SK-N-SH treated with all-trans-retinoic acid at 6 μM for 48 hours (cell line): Measurements from ENCODE around the gene P2RX3.

Source experiments
- ATAC-seq: fragments of 200-7000 bp; cut with Tn5 transposase; 3 replicates; pipeline ENCODE4 v1.9.1; 2020; ENCODE audit warnings: mild to moderate bottlenecking, moderate library complexity
- ARNTL ChIP-seq: fragments of 450-650 bp; formaldehyde crosslinking; IDR thresholded peaks from 2 replicates; pipeline ENCODE4 v1.5.0; 2020; ENCODE audit warnings: low read depth, mild to moderate bottlenecking, moderate library complexity, borderline replicate concordance
- BACH2 ChIP-seq: fragments of 250-450 bp; sonication (Bioruptor Pico); IDR thresholded peaks from 2 replicates; pipeline ENCODE4 v1.9.0; 2021; ENCODE audit warnings: mild to moderate bottlenecking, borderline replicate concordance
- CSDC2 ChIP-seq: fragments of 250-450 bp; sonication (Bioruptor Pico); IDR thresholded peaks from 2 replicates; pipeline ENCODE4 v1.5.0; 2020; ENCODE audit warnings: mild to moderate bottlenecking, moderate library complexity
- GLIS3 ChIP-seq: fragments of 250-450 bp; sonication (Bioruptor Pico); IDR thresholded peaks from 2 replicates; pipeline ENCODE4 v1.5.0; 2020; ENCODE audit warnings: mild to moderate bottlenecking, moderate library complexity
- ISL1 ChIP-seq: fragments of 250-450 bp; sonication (Bioruptor Pico); IDR thresholded peaks from 2 replicates; pipeline ENCODE4 v2.1.2; 2022; ENCODE audit warnings: mild to moderate bottlenecking, moderate library complexity
- OSR1 ChIP-seq: fragments of 250-450 bp; sonication (Bioruptor Pico); IDR thresholded peaks from 2 replicates; pipeline ENCODE4 v1.8.0; 2022; ENCODE audit warnings: moderate library complexity, mild to moderate bottlenecking, inconsistent platforms
- PATZ1 ChIP-seq: fragments of 250-450 bp; sonication (Bioruptor Pico); IDR thresholded peaks from 2 replicates; pipeline ENCODE4 v1.8.0; 2020; ENCODE audit warnings: mild to moderate bottlenecking, moderate library complexity, borderline replicate concordance
- PPARA ChIP-seq: fragments of 250-450 bp; sonication (Bioruptor Pico); IDR thresholded peaks from 2 replicates; pipeline ENCODE4 v1.5.0; 2020; ENCODE audit warnings: mild to moderate bottlenecking, borderline replicate concordance
- RARB ChIP-seq: fragments of 250-450 bp; sonication (Bioruptor Pico); IDR thresholded peaks from 2 replicates; pipeline ENCODE4 v1.8.0; 2021; ENCODE audit warnings: mild to moderate bottlenecking, moderate library complexity
- SNAI2 ChIP-seq: fragments of 250-450 bp; sonication (Bioruptor Pico); IDR thresholded peaks from 2 replicates; pipeline ENCODE4 v1.5.0; 2020; ENCODE audit warnings: mild to moderate bottlenecking, moderate library complexity
- TCF4 ChIP-seq: fragments of 250-450 bp; sonication (Bioruptor Pico); IDR thresholded peaks from 2 replicates; pipeline ENCODE4 v1.8.0; 2021; ENCODE audit warnings: mild to moderate bottlenecking, moderate library complexity, borderline replicate concordance
- TOX ChIP-seq: fragments of 250-450 bp; sonication (Bioruptor Pico); IDR thresholded peaks from 2 replicates; pipeline ENCODE4 v1.8.0; 2021; ENCODE audit warnings: mild to moderate bottlenecking, moderate library complexity, borderline replicate concordance
- TSHZ2 ChIP-seq: fragments of 250-450 bp; sonication (Bioruptor Pico); IDR thresholded peaks from 2 replicates; pipeline ENCODE4 v1.5.0; 2020; ENCODE audit warnings: mild to moderate bottlenecking, moderate library complexity
- ZC3H10 ChIP-seq: fragments of 250-450 bp; sonication (Bioruptor Pico); IDR thresholded peaks from 2 replicates; pipeline ENCODE4 v1.5.1; 2021; ENCODE audit warnings: mild to moderate bottlenecking, moderate library complexity
- ZFP3 ChIP-seq: fragments of 250-450 bp; sonication (Bioruptor Pico); IDR thresholded peaks from 2 replicates; pipeline ENCODE4 v1.5.0; 2020; ENCODE audit warnings: mild to moderate bottlenecking, moderate library complexity
- ZFP30 ChIP-seq: fragments of 450-650 bp; formaldehyde crosslinking; IDR thresholded peaks from 2 replicates; pipeline ENCODE4 v1.5.0; 2022; ENCODE audit warnings: mild to moderate bottlenecking, moderate library complexity
- ZNF565 ChIP-seq: fragments of 450-650 bp; formaldehyde crosslinking; conservative IDR thresholded peaks from 2 replicates; pipeline ENCODE4 v1.5.0; 2020; ENCODE audit warnings: low read depth, mild to moderate bottlenecking, moderate library complexity
- ZNF70 ChIP-seq: fragments of 450-650 bp; formaldehyde crosslinking; IDR thresholded peaks from 2 replicates; pipeline ENCODE4 v1.5.0; 2020; ENCODE audit warnings: mild to moderate bottlenecking, moderate library complexity
- ZNF8 ChIP-seq: fragments of 450-650 bp; formaldehyde crosslinking; IDR thresholded peaks from 2 replicates; pipeline ENCODE4 v1.5.0; 2020; ENCODE audit warnings: mild to moderate bottlenecking, moderate library complexity
- TF ChIP-seq, protein P1 (sequence below): fragments of 250-450 bp; sonication (Bioruptor Pico); IDR thresholded peaks from 2 replicates; pipeline ENCODE4 v1.5.1; 2020; ENCODE audit warnings: low read depth, mild to moderate bottlenecking, moderate library complexity
- TF ChIP-seq, protein P2 (sequence below): fragments of 250-450 bp; sonication (Bioruptor Pico); IDR thresholded peaks from 2 replicates; pipeline ENCODE4 v1.8.0; 2021; ENCODE audit warnings: low read depth, mild to moderate bottlenecking, moderate library complexity, borderline replicate concordance

The P2RX3 gene

DNA sequence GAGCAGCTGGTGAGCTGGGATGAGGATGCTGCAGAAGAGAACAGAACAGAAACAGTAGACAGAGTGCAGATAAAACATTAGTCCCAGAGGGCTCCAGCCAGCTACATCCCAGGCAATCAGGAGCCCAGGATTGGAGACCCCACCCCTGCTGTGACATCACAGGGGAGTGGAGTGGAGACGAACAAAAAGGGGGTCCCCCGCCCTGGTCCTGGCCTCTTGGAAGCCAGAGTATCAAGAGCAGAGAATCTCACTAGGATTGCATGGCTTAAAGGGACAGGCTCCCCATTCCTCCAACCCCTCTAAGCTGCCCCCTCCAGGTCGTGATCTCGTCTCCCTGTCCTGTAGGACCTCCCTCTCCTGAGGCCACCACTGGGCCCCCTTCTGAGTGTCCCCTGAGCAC lies at the start of gene P2RX3:
Gene P2RX3 (plus strand): TSS at position 211 of the 400 bp plus-strand sequence. CDS start 199 bp downstream, outside the sequence.
- TF ChIP-seq ZC3H10 (no peak), ZNF70 (no peak), TOX (no peak), PPARA (CRISPR knock-in tag) (no peak), ZFP30 (CRISPR knock-in tag) (no peak), CSDC2 (no peak), PATZ1 (CRISPR knock-in tag) (no peak), ARNTL (CRISPR knock-in tag) (no peak), BACH2 (CRISPR knock-in tag) (no peak), TSHZ2 (no peak), ISL1 (CRISPR knock-in tag) (no peak), ZNF8 (no peak), ZNF565 (CRISPR knock-in tag) (no peak), RARB (CRISPR knock-in tag) (no peak), GLIS3 (no peak)
- TF ChIP-seq, protein P1, sequence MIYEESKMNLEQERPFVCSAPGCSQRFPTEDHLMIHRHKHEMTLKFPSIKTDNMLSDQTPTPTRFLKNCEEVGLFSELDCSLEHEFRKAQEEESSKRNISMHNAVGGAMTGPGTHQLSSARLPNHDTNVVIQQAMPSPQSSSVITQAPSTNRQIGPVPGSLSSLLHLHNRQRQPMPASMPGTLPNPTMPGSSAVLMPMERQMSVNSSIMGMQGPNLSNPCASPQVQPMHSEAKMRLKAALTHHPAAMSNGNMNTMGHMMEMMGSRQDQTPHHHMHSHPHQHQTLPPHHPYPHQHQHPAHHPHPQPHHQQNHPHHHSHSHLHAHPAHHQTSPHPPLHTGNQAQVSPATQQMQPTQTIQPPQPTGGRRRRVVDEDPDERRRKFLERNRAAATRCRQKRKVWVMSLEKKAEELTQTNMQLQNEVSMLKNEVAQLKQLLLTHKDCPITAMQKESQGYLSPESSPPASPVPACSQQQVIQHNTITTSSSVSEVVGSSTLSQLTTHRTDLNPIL (CRISPR knock-in tag), result no peak
- TF ChIP-seq, all 23 proteins: peak for 0
- no peak for ATAC-seq

DNA sequence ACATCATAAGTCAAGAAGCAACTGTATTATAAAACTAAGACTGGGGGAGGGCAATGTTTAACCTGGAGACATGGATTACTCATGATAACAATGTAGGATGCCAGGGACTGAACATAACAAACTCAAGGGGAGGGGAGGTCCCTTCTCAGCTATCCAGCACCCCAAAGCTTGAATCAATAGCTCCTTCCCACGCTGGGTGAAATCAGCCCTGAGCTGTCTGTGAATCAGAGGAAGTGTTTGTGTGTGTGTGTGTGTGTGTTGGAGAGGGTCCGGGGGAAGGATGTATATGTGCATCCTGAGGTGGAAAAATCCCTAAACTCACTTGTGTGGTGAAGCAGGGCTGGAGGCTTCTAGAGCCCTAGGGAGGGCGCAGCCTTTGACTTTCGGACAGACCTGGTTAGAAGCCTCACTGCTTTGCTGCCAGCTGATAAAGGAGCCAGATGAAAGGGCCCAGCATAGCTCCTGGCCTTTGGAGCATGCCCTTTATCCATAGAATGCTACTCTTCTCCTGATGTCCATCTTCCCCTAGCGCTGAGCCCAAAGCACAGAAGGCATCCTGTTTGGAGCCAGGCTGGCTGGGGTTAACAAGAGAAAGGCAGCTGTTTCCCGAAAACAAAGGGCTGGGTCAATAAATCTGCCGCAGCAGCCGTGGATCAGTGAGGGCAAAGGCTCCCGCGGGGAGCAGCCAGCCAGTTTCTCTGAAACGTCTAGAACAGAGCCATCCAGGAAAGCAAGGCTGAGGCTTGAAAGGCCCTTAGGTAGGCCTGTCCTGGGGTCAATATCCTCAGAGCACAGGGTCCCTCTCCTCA lies 49.2 kb upstream of the P2RX3 start:
- TF ChIP-seq, protein P1 (CRISPR knock-in tag), result no peak
- TF ChIP-seq ISL1 (CRISPR knock-in tag) (no peak), PPARA (CRISPR knock-in tag) (no peak), PATZ1 (CRISPR knock-in tag) (no peak), ZFP3 (no peak), TCF4 (no peak), ARNTL (CRISPR knock-in tag) (no peak), ZNF565 (CRISPR knock-in tag) (no peak), CSDC2 (no peak), ZNF70 (no peak), TOX (no peak), SNAI2 (no peak), ZC3H10 (no peak), OSR1 (no peak), GLIS3 (no peak)
- TF ChIP-seq, protein P2, sequence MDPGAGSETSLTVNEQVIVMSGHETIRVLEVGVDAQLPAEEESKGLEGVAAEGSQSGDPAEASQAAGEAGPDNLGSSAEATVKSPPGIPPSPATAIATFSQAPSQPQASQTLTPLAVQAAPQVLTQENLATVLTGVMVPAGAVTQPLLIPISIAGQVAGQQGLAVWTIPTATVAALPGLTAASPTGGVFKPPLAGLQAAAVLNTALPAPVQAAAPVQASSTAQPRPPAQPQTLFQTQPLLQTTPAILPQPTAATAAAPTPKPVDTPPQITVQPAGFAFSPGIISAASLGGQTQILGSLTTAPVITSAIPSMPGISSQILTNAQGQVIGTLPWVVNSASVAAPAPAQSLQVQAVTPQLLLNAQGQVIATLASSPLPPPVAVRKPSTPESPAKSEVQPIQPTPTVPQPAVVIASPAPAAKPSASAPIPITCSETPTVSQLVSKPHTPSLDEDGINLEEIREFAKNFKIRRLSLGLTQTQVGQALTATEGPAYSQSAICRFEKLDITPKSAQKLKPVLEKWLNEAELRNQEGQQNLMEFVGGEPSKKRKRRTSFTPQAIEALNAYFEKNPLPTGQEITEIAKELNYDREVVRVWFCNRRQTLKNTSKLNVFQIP (CRISPR knock-in tag), result no peak
- peak; percentile 22 for ATAC-seq
